ENCODE data around the gene CABP2.
"Not testable (repeated sequence)": the region's sequence is repeated elsewhere in the genome, so short reads cannot be mapped to it uniquely, and the experiment has no call there.

Gene CABP2

GRCh38 chr11:67482275-67482826 lies 40.9 kb downstream of the CABP2 start:
- peak in 1 of 51 donors; percentile 44 for DNase-seq

- DNase-seq = not testable (repeated sequence)
Observed at GRCh38 chr11:67477344-67478050, 45.7 kb downstream of the CABP2 start.

GRCh38 chr11:67476692-67477091 lies 46.6 kb downstream of the CABP2 start:
- not testable (repeated sequence) for DNase-seq

GRCh38 chr11:67472882-67473281 lies 50.4 kb downstream of the CABP2 start:
- no peak for DNase-seq

- DNase-seq = no peak
Observed at GRCh38 chr11:67470337-67471002, 52.8 kb downstream of the CABP2 start.

GRCh38 chr11:67469508-67469811 lies 53.8 kb downstream of the CABP2 start:
- no peak for DNase-seq

Data from hypothalamus (tissue), 51 donors.